IMR-90 (cell line): Measurements from ENCODE around the gene ZNF200.

Experiments
- CTCF ChIP-seq: conservative IDR thresholded peaks from 2 replicates; pipeline ENCODE4 v1.5.1; 2012; ENCODE audit warnings: mild to moderate bottlenecking, low read depth, low read length, improper control_type of control experiment
- POLR2A ChIP-seq: IDR thresholded peaks from 2 replicates; pipeline ENCODE4 v1.6.1; 2012; ENCODE audit warnings: mild to moderate bottlenecking, low read depth, low read length
- RCOR1 ChIP-seq: IDR thresholded peaks from 2 replicates; pipeline ENCODE4 v1.6.1; 2012; ENCODE audit warnings: mild to moderate bottlenecking, low read length, improper control_type of control experiment; ENCODE audit not compliant: insufficient replicate concordance

- no peak for TF ChIP-seq CTCF
- no peak for TF ChIP-seq POLR2A
- TF ChIP-seq RCOR1, result no peak
These were observed 11.0 kb upstream of the ZNF200 start for GRCh38 chr16:3246002-3246401.
